Ishikawa (cell line): ENCODE results near the gene CAMTA1.

ENCODE experiments used
- CEBPB ChIP-seq: IDR thresholded peaks from 2 replicates; pipeline ENCODE4 v1.6.1; 2012
- CREB1 ChIP-seq: IDR thresholded peaks from 2 replicates; pipeline ENCODE4 v1.6.1; 2012; ENCODE audit warnings: low read depth
- EGR1 ChIP-seq: IDR thresholded peaks from 2 replicates; pipeline ENCODE4 v1.6.1; 2012
- EP300 ChIP-seq: IDR thresholded peaks from 2 replicates; pipeline ENCODE4 v1.6.1; 2012; ENCODE audit warnings: borderline replicate concordance
- FOXM1 ChIP-seq: IDR thresholded peaks from 2 replicates; pipeline ENCODE4 v1.6.1; 2012; ENCODE audit warnings: low read depth, borderline replicate concordance
- MAX ChIP-seq: IDR thresholded peaks from 2 replicates; pipeline ENCODE4 v1.6.1; 2012
- NFIC ChIP-seq: IDR thresholded peaks from 2 replicates; pipeline ENCODE4 v1.6.1; 2012
- RAD21 ChIP-seq: IDR thresholded peaks from 2 replicates; pipeline ENCODE4 v1.6.1; 2012; ENCODE audit warnings: low read depth
- REST ChIP-seq: IDR thresholded peaks from 2 replicates; pipeline ENCODE4 v1.6.1; 2012; ENCODE audit warnings: low read depth, mild to moderate bottlenecking
- TAF1 ChIP-seq: IDR thresholded peaks from 2 replicates; pipeline ENCODE4 v1.6.1; 2012; ENCODE audit warnings: low read depth, mild to moderate bottlenecking
- TCF12 ChIP-seq: IDR thresholded peaks from 2 replicates; pipeline ENCODE4 v1.6.1; 2012; ENCODE audit warnings: low read depth
- TEAD4 ChIP-seq: IDR thresholded peaks from 2 replicates; pipeline ENCODE4 v1.6.1; 2012
- YY1 ChIP-seq: IDR thresholded peaks from 2 replicates; pipeline ENCODE4 v1.6.1; 2012; ENCODE audit warnings: low read depth
- ZBTB7A ChIP-seq: IDR thresholded peaks from 2 replicates; pipeline ENCODE4 v1.6.1; 2012; ENCODE audit warnings: low read depth
- TF ChIP-seq, protein P1 (sequence below): IDR thresholded peaks from 2 replicates; pipeline ENCODE4 v1.6.1; 2012

CAMTA1 gene

DNA sequence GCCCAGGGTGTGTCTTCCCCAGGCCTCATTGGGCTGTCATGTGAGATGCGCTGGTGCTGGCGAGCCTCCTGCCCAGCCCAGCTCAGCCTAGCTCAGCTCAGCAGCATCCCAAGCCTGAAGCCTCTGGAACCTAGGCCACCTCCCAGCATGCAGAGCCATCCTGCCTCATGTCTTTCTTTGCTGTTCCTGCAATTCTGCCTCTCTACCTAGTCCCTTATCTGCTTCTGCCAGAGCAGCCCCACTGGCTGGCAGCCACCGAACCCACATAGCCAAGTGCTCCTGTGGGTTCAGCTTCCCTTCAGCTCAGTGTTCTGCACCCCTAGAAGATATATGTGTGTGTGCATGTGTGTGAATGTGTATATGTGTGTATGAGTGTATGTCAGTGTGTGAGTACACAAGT is 694.3 kb downstream of the CAMTA1 start:
- TF ChIP-seq EP300 (no peak), REST (no peak), FOXM1 (no peak), CEBPB (no peak), TAF1 (no peak), TEAD4 (no peak), TCF12 (no peak), YY1 (no peak), ZBTB7A (no peak)

DNA sequence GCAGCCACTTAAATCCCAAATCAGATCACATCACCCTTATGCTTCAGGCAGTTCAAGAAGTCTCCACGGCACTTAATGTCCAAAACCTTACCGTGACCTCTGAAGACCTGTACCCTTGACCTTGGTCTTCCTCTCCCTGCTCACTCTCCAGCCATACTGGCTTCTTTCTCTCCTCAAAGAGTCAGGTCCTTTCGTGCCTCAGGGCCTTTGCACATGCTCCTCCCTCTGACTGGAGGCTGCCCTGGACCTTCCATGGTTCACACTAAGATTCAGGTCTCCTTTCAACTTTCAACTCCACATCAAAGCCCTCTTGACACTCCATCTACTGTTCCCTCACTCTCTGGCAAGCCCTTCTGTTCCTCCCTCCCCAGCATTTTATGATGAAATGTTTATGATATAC is 695.9 kb downstream of the CAMTA1 start:
- no peak for TF ChIP-seq YY1

- TF ChIP-seq CEBPB (no peak), YY1 (no peak), REST (no peak), FOXM1 (no peak), CREB1 (no peak), TCF12 (no peak), MAX (no peak), TEAD4 (no peak), ZBTB7A (no peak), NFIC (no peak), TAF1 (no peak), EP300 (no peak)
- TF ChIP-seq, protein P1, sequence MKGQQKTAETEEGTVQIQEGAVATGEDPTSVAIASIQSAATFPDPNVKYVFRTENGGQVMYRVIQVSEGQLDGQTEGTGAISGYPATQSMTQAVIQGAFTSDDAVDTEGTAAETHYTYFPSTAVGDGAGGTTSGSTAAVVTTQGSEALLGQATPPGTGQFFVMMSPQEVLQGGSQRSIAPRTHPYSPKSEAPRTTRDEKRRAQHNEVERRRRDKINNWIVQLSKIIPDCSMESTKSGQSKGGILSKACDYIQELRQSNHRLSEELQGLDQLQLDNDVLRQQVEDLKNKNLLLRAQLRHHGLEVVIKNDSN, result no peak
These were observed 696.8 kb downstream of the CAMTA1 start for GRCh38 chr1:7482077-7482476.

DNA sequence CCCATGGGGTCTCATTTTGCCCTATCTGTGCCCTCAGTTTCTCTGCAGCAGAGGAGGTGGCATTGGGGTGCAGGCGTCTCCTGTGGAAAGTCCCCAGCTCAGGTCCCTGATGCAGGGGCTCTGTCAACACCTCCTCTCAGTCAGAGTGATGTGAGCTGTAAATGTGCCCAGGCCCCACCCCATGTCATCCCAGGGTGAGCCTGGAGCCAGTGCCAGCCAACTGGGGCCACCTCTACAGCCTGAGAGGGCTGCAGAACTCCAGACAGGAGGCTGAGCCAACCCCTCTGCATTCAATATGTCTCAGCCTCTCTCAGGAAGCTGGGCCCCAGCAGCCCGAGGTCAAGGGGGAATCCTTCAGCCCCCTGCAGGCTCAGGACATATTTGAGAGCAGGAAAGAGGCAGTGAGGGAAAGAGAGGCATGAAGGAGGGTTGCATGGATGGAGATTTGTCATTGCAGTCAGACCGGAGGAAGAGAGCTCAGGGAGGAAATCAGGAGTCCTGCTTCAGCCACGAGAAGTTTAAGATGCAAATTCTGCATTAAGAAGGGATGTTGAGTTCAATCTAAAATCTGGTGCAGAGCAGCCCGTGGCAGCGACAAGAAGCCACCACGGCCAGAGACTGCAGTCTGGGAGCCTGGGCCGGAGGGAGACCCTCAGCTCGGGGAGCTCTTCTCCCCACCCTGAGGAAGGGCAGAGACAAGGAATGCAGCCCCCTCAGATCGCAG is 697.7 kb downstream of the CAMTA1 start:
- TF ChIP-seq ZBTB7A (no peak), EP300 (no peak), YY1 (no peak), TCF12 (no peak), TEAD4 (no peak), NFIC (no peak), REST (no peak), FOXM1 (no peak), RAD21 (no peak), EGR1 (no peak), CREB1 (no peak), CEBPB (no peak)

- TF ChIP-seq TCF12, result no peak
These were observed 698.6 kb downstream of the CAMTA1 start for GRCh38 chr1:7483634-7484383.
